HCT116 (cell line): ENCODE measurements around the gene FLNC. TPM values are rescaled to one million over a fixed set of nuclear protein-coding genes. Genes with fewer than 3 reads are reported as not detected.

Experiments
- ATAC-seq: fragments of 200-7000 bp; cut with Tn5 transposase; 2 replicates; pipeline ENCODE4 v1.9.1; 2020; ENCODE audit warnings: mild to moderate bottlenecking, moderate library complexity
- Bru-seq: library from RNA; stranded (reverse); fragments of 400-500 nt; gene quantifications from one replicate; lab custom pipeline; 2021; lab: Mats Ljungman, UMichigan
- BruChase-seq, 2 experiments: library from RNA; stranded (reverse); fragments of 400-500 nt; gene quantifications; one replicate each; lab custom pipeline; 2021; lab: Mats Ljungman, UMichigan
- BruUV-seq: library from RNA; stranded (reverse); fragments of 400-500 nt; replicated peaks from 2 replicates; lab custom pipeline; 2021; lab: Mats Ljungman, UMichigan
- CTCF ChIA-PET: fragments of 300-600 bp; sonication (Branson Sonifier 250); formaldehyde crosslinking; loops from one replicate; lab custom pipeline; 2021; ENCODE audit warnings: antibody characterized with exemption; lab: Charles Lee
- POLR2A ChIA-PET: fragments of 300-600, 350-600 bp; sonication (Branson Sonifier 250); formaldehyde crosslinking; loops from one replicate; lab custom pipeline; 2021; ENCODE audit warnings: antibody characterized with exemption; lab: Charles Lee
- RAD21 ChIA-PET, 2 experiments: fragments of 300-600 bp; sonication (Branson Sonifier 250); formaldehyde crosslinking; loops; one replicate each; lab custom pipeline; 2023; ENCODE audit warnings: low total read pairs in 2 of 2; ENCODE audit not compliant: uncharacterized antibody in 2 of 2, unreplicated experiment in 2 of 2, low non-redundant PET in 1 of 2; lab: Charles Lee
- DNase-seq: peaks from one replicate; pipeline ENCODE4 v3.0.0-alpha.2; 2010; ENCODE audit warnings: low read depth, low spot score
- H2AFZ ChIP-seq: fragments of 200-600 bp; shearing (Covaris generic), sonication (generic); 2 replicates; pipeline ENCODE4 v1.6.1; 2017; ENCODE audit warnings: low read depth, mixed run types, mixed read lengths, antibody characterized with exemption, low read length; ENCODE audit not compliant: poor library complexity, severe bottlenecking
- H3K27ac ChIP-seq: 2 replicates; pipeline ENCODE4 v1.5.1; 2012; ENCODE audit warnings: low read depth, low read length
- H3K27me3 ChIP-seq: fragments of 200-600 bp; sonication (generic); 2 replicates; pipeline ENCODE4 v1.6.1; 2016; ENCODE audit warnings: mixed run types, low read length, mixed read lengths; ENCODE audit not compliant: insufficient read depth
- H3K36me3 ChIP-seq, 2 experiments: fragments of 200-500 bp in 1 of 2; fragments of 200-600 bp in 1 of 2; sonication (Bioruptor generic) in 1 of 2; sonication (generic) in 1 of 2; 2 replicates each; pipeline versions ENCODE4 v1.5.1 to v1.6.1; 2014 to 2016; ENCODE audit warnings: low read length in 2 of 2, inconsistent platforms in 1 of 2, mixed read lengths in 1 of 2, mixed run types in 1 of 2; ENCODE audit not compliant: insufficient read depth in 2 of 2, control insufficient read depth in 1 of 2
- H3K4me1 ChIP-seq, 2 experiments: fragments of 200-600 bp in 1 of 2; sonication (generic) in 1 of 2; 2 replicates each; pipeline versions ENCODE4 v1.5.1 to v1.6.1; 2012 to 2017; ENCODE audit warnings: low read length in 2 of 2, inconsistent platforms in 1 of 2, mild to moderate bottlenecking in 1 of 2, mixed read lengths in 1 of 2, mixed run types in 1 of 2, moderate library complexity in 1 of 2; ENCODE audit not compliant: insufficient read depth in 2 of 2, control insufficient read depth in 1 of 2
- H3K4me2 ChIP-seq: fragments of 200-600 bp; sonication (generic); 2 replicates; pipeline ENCODE4 v1.6.1; 2017; ENCODE audit warnings: mixed run types, low read length, mixed read lengths
- H3K4me3 ChIP-seq, 2 experiments: fragments of 200-600 bp in 1 of 2; sonication (generic) in 1 of 2; replicated peaks in 1 of 2; 2 replicates each; pipeline ENCODE4 v1.5.1; 2011 to 2016; ENCODE audit warnings: low read length in 2 of 2, control low read depth in 1 of 2, low read depth in 1 of 2, mild to moderate bottlenecking in 1 of 2, mixed read lengths in 1 of 2, mixed run types in 1 of 2
- H3K79me2 ChIP-seq: fragments of 200-600 bp; sonication (generic); 2 replicates; pipeline ENCODE4 v1.6.1; 2017; ENCODE audit warnings: mild to moderate bottlenecking, mixed run types, low read length, moderate library complexity, mixed read lengths; ENCODE audit not compliant: insufficient read depth
- H3K9ac ChIP-seq: fragments of 200-600 bp; sonication (generic); 2 replicates; pipeline ENCODE4 v1.6.1; 2016; ENCODE audit warnings: low read length, mixed read lengths
- H3K9me2 ChIP-seq: fragments of 200-600 bp; sonication (generic), shearing (Covaris generic); 2 replicates; pipeline ENCODE4 v1.6.1; 2017; ENCODE audit warnings: mixed run types, mild to moderate bottlenecking, moderate library complexity; ENCODE audit not compliant: insufficient read depth
- H3K9me3 ChIP-seq, 2 experiments: fragments of 200-500 bp in 1 of 2; fragments of 200-600 bp in 1 of 2; sonication (Bioruptor generic) in 1 of 2; sonication (generic) in 1 of 2; 2 replicates each; pipeline ENCODE4 v1.6.1; 2014 to 2017; ENCODE audit warnings: low read length in 2 of 2, mixed read lengths in 2 of 2, inconsistent platforms in 1 of 2, low read depth in 1 of 2, mild to moderate bottlenecking in 1 of 2, mixed run types in 1 of 2, moderate library complexity in 1 of 2; ENCODE audit not compliant: control insufficient read depth in 1 of 2, insufficient read depth in 1 of 2
- H4K20me1 ChIP-seq: fragments of 200-600 bp; sonication (generic), shearing (Covaris generic); 2 replicates; pipeline ENCODE4 v1.6.1; 2017; ENCODE audit warnings: mixed run types, mild to moderate bottlenecking, moderate library complexity; ENCODE audit not compliant: insufficient read depth
- ATF3 ChIP-seq: IDR thresholded peaks from 2 replicates; pipeline ENCODE4 v1.6.1; 2012
- CBX3 ChIP-seq: IDR thresholded peaks from 2 replicates; pipeline ENCODE4 v1.6.1; 2012; ENCODE audit warnings: low read depth
- CTCF ChIP-seq, 3 experiments: fragments of 200-600 bp in 1 of 3; sonication (generic) in 1 of 3; IDR thresholded peaks in 2 of 3; conservative IDR thresholded peaks in 1 of 3; 2 replicates each; pipeline ENCODE4 v1.5.1; 2012 to 2017; ENCODE audit warnings: low read depth in 2 of 3, low read length in 2 of 3, antibody characterized with exemption in 1 of 3, borderline replicate concordance in 1 of 3, control low read depth in 1 of 3, mild to moderate bottlenecking in 1 of 3, mixed read lengths in 1 of 3, mixed run types in 1 of 3, moderate library complexity in 1 of 3; ENCODE audit not compliant: insufficient read depth in 1 of 3
- EGR1 ChIP-seq: IDR thresholded peaks from 2 replicates; pipeline ENCODE4 v1.6.1; 2012; ENCODE audit warnings: low read depth
- ELF1 ChIP-seq: IDR thresholded peaks from 2 replicates; pipeline ENCODE4 v1.6.1; 2012; ENCODE audit warnings: low read depth, borderline replicate concordance
- FOSL1 ChIP-seq: IDR thresholded peaks from 2 replicates; pipeline ENCODE4 v1.6.1; 2012; ENCODE audit warnings: low read depth
- JUND ChIP-seq: IDR thresholded peaks from 2 replicates; pipeline ENCODE4 v1.6.1; 2012
- MAX ChIP-seq: IDR thresholded peaks from 2 replicates; pipeline ENCODE4 v1.6.1; 2012
- RAD21 ChIP-seq: IDR thresholded peaks from 2 replicates; pipeline ENCODE4 v1.6.1; 2012; ENCODE audit warnings: low read depth, mild to moderate bottlenecking
- SIN3A ChIP-seq: IDR thresholded peaks from 2 replicates; pipeline ENCODE4 v1.6.1; 2012; ENCODE audit warnings: low read depth
- SP1 ChIP-seq: IDR thresholded peaks from 2 replicates; pipeline ENCODE4 v1.6.1; 2012; ENCODE audit warnings: low read depth
- SRF ChIP-seq: IDR thresholded peaks from 2 replicates; pipeline ENCODE4 v1.6.1; 2012; ENCODE audit warnings: low read depth
- YY1 ChIP-seq: IDR thresholded peaks from 2 replicates; pipeline ENCODE4 v1.6.1; 2011; ENCODE audit warnings: low read length, low read depth, moderate library complexity, mild to moderate bottlenecking; ENCODE audit not compliant: insufficient replicate concordance; ENCODE audit errors: extremely low read depth
- ZFX ChIP-seq: fragments of 450-650 bp; IDR thresholded peaks from 2 replicates; pipeline ENCODE4 v1.6.1; 2017
- intact Hi-C: fragments of 100-400 bp; cut with micrococcal nuclease; formaldehyde crosslinking; loops from 2 replicates; pipeline ENCODE4 v1.10.0; 2022
- long read RNA-seq: library from polyadenylated mRNA; unstranded; transcript quantifications from one replicate; pipeline ENCODE4 v2.0.0, GENCODE V29; 2021; ENCODE audit not compliant: unreplicated experiment
- polyA plus RNA-seq: library from polyadenylated mRNA; unstranded; fragments of >200 nt; gene quantifications from 2 replicates; pipeline ENCODE4 v1.2.1, GENCODE V29; 2012; ENCODE audit warnings: missing spikeins
- total RNA-seq: library from RNA; stranded (reverse); gene quantifications from one replicate; pipeline ENCODE4 v1.2.1, GENCODE V29; 2021; ENCODE audit not compliant: unreplicated experiment
- TF ChIP-seq, protein P1 (sequence below): IDR thresholded peaks from 2 replicates; pipeline ENCODE4 v1.6.1; 2012; ENCODE audit warnings: low read depth
- TF ChIP-seq, protein P2 (sequence below): IDR thresholded peaks from 2 replicates; pipeline ENCODE4 v1.6.1; 2011; ENCODE audit warnings: mild to moderate bottlenecking, low read length, moderate library complexity; ENCODE audit not compliant: insufficient replicate concordance; ENCODE audit errors: extremely low read depth

Gene FLNC
- 42.8 TPM for total RNA-seq
- polyA plus RNA-seq = 38.4 and 60.1 TPM in 2 replicates
- percentile 52 among the genes with signal in this experiment for Bru-seq, nascent RNA
- percentile 86 among the genes with signal in this experiment for BruChase-seq, experiment 1, labeled RNA remaining after a 6-hour chase
- BruChase-seq, experiment 2, labeled RNA remaining after a 2-hour chase = percentile 62 among the genes with signal in this experiment
- long read RNA-seq, full-length matches to known transcripts = 1 of 74 reads
- long read RNA-seq, partial matches to known transcripts = 69 of 74 reads
- long read RNA-seq, other reads (novel, unspliced or antisense) = 4 of 74 reads

DNA sequence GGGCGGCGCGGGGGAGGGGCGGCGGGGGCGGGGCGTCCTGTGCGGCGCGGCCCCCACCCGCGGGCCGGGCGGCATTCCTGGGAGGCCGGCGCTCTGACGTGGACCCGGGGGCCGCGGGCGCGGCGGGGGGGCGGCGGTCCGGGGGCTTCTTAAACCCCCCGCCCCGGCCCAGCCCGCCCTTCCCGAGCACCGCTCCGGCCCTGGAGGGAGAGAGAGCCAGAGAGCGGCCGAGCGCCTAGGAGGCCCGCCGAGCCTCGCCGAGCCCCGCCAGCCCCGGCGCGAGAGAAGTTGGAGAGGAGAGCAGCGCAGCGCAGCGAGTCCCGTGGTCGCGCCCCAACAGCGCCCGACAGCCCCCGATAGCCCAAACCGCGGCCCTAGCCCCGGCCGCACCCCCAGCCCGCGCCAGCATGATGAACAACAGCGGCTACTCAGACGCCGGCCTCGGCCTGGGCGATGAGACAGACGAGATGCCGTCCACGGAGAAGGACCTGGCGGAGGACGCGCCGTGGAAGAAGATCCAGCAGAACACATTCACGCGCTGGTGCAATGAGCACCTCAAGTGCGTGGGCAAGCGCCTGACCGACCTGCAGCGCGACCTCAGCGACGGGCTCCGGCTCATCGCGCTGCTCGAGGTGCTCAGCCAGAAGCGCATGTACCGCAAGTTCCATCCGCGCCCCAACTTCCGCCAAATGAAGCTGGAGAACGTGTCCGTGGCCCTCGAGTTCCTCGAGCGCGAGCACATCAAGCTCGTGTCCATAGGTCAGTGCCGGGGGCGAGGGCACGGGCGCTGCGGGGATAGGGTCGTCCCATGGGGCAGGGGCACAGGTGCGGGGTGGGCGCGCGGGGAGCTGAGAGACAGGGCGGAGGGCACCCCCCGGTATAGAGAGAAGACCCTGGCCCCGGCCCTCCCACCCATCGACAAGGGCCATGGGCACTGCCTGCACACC is at the start of gene FLNC:
FLNC (plus strand) TSS at position 176 of the 947 bp plus-strand sequence; CDS start at position 408, 232 bp downstream.
- intact Hi-C loops = no loop called here
- Histone ChIP-seq H3K4me3 (peak within 1 kb of the TSS; percentile 55 to 67), H3K4me2 (peak within 1 kb of the TSS; percentile 92), H3K9me2 (no peaks in the 10 kb centered on the region), H3K9me3 (no peaks in the 10 kb centered on the region), H3K79me2 (peaks cover 18% of the 10 kb centered on the region; the same call in 1 of the 2 replicates), H3K9ac (peak within 1 kb of the TSS; percentile 68), H2AFZ (peak within 1 kb of the TSS; percentile 64), H3K27me3 (no peaks in the 10 kb centered on the region), H4K20me1 (no peaks in the 10 kb centered on the region), H3K36me3 (0 out of 4 replicates have a peak, but pooled peaks cover 0 to under 1% of the 10 kb centered on the region in 2 experiments), H3K27ac (peak within 1 kb of the TSS; percentile 69), H3K4me1 (peaks cover 35 to 74% of the 10 kb centered on the region in 2 experiments)
- ATAC-seq = peak; percentile 13; the same call in 1 of the 2 replicates
- ChIA-PET RAD21 (no interaction called here), POLR2A (interaction anchor here (1.4 kb wide), 1 partner anchor 93 kb away, joined by 3 read pairs; no protein-coding TSS in a partner anchor), CTCF (interaction anchor here (1.9 kb wide), 1 partner anchor 12 kb away, joined by 9 read pairs; no protein-coding TSS in a partner anchor)
- DNase-seq = no peak
- TF ChIP-seq CBX3 = no peak
- no peak for TF ChIP-seq ZFX
- no peak for TF ChIP-seq SRF
- no peak for TF ChIP-seq SP1
- no peak for TF ChIP-seq YY1
- TF ChIP-seq SIN3A = no peak
- TF ChIP-seq MAX = no peak
- TF ChIP-seq CTCF (IDR thresholded peaks at IDR 0.05 in 2 of 3, conservative IDR thresholded peaks at IDR 0.05 in 1 of 3; ENCODE audit: borderline replicate concordance in 1 of 3, insufficient read depth in 1 of 3, low read depth in 2 of 3, low read length in 2 of 3) = no peak
- no peak for TF ChIP-seq ELF1
- TF ChIP-seq RAD21 = no peak
- no peak for TF ChIP-seq JUND
- TF ChIP-seq, protein P1, sequence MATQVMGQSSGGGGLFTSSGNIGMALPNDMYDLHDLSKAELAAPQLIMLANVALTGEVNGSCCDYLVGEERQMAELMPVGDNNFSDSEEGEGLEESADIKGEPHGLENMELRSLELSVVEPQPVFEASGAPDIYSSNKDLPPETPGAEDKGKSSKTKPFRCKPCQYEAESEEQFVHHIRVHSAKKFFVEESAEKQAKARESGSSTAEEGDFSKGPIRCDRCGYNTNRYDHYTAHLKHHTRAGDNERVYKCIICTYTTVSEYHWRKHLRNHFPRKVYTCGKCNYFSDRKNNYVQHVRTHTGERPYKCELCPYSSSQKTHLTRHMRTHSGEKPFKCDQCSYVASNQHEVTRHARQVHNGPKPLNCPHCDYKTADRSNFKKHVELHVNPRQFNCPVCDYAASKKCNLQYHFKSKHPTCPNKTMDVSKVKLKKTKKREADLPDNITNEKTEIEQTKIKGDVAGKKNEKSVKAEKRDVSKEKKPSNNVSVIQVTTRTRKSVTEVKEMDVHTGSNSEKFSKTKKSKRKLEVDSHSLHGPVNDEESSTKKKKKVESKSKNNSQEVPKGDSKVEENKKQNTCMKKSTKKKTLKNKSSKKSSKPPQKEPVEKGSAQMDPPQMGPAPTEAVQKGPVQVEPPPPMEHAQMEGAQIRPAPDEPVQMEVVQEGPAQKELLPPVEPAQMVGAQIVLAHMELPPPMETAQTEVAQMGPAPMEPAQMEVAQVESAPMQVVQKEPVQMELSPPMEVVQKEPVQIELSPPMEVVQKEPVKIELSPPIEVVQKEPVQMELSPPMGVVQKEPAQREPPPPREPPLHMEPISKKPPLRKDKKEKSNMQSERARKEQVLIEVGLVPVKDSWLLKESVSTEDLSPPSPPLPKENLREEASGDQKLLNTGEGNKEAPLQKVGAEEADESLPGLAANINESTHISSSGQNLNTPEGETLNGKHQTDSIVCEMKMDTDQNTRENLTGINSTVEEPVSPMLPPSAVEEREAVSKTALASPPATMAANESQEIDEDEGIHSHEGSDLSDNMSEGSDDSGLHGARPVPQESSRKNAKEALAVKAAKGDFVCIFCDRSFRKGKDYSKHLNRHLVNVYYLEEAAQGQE = no peak
- TF ChIP-seq, protein P2, sequence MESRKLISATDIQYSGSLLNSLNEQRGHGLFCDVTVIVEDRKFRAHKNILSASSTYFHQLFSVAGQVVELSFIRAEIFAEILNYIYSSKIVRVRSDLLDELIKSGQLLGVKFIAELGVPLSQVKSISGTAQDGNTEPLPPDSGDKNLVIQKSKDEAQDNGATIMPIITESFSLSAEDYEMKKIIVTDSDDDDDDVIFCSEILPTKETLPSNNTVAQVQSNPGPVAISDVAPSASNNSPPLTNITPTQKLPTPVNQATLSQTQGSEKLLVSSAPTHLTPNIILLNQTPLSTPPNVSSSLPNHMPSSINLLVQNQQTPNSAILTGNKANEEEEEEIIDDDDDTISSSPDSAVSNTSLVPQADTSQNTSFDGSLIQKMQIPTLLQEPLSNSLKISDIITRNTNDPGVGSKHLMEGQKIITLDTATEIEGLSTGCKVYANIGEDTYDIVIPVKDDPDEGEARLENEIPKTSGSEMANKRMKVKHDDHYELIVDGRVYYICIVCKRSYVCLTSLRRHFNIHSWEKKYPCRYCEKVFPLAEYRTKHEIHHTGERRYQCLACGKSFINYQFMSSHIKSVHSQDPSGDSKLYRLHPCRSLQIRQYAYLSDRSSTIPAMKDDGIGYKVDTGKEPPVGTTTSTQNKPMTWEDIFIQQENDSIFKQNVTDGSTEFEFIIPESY = no peak
- no peak for TF ChIP-seq FOSL1
- TF ChIP-seq ATF3 = no peak
- TF ChIP-seq EGR1 = no peak
- BruUV-seq = TSS peak; percentile 60
